Measurements from ENCODE around the gene RHBG. TPM values are rescaled to one million over a fixed set of nuclear protein-coding genes. Genes with fewer than 3 reads are reported as not detected.
A peak's percentile ranks its signal among the peaks of the same experiment; 100 is the strongest.

RHBG gene
- total and polyA plus RNA-seq, 2 donors from 2014 or later: 4.2 to 61.9 TPM

DNA sequence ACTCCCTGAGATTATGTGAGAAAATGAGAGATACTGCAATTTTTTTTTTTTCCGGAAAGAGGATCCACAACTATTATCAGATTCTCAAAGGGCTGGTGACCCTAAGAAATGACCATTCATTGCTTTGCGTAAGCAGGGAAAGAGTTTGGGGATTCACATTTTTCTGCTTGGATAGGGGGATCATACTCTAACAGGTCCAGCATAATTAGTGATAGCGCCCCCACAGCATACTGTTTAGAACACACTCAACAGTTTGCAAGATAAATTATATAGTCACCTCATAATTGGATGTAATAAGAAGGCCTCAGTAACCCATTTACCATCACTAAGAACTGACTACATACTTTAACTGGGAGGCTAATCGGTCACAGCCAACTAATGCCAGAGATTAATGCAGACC is 32.8 kb upstream of the RHBG start:
- peaks cover 3 to 28% (median 13%) of the 10 kb centered on the region in 3 donors for H3K36me3 ChIP-seq (ENCODE audit: control insufficient read depth in 2 of 3, insufficient read depth in 3 of 3, low read length in 3 of 3)
- FAIRE-seq (no peak), DNase-seq (no peak)
- peak overlapping the region in 2 of 3 donors; percentile 36 to 84 for H3K4me3 ChIP-seq (ENCODE audit: low read length in 3 of 3)
- H3K9ac ChIP-seq (ENCODE audit: low read length in 3 of 3): peak overlapping the region in 1 of 3 donors; percentile 62
- intact Hi-C loops (cut with DNase I): no loop called here
- no peaks in the 10 kb centered on the region for H3K27me3 ChIP-seq (ENCODE audit: control insufficient read depth, insufficient read depth, low read length)
- H3K4me1 ChIP-seq (ENCODE audit: control insufficient read depth in 2 of 3, insufficient read depth in 2 of 3, low read depth in 1 of 3, low read length in 3 of 3): peaks cover 0 to 11% (median 6%) of the 10 kb centered on the region in 3 donors
- no peak overlapping the region for H3K27ac ChIP-seq (ENCODE audit: low read depth in 2 of 2, low read length in 2 of 2)
- H3K9me3 ChIP-seq (ENCODE audit: control insufficient read depth in 2 of 3, insufficient read depth in 1 of 3, low read length in 3 of 3): no peaks in the 10 kb centered on the region
- TF ChIP-seq, protein P1, sequence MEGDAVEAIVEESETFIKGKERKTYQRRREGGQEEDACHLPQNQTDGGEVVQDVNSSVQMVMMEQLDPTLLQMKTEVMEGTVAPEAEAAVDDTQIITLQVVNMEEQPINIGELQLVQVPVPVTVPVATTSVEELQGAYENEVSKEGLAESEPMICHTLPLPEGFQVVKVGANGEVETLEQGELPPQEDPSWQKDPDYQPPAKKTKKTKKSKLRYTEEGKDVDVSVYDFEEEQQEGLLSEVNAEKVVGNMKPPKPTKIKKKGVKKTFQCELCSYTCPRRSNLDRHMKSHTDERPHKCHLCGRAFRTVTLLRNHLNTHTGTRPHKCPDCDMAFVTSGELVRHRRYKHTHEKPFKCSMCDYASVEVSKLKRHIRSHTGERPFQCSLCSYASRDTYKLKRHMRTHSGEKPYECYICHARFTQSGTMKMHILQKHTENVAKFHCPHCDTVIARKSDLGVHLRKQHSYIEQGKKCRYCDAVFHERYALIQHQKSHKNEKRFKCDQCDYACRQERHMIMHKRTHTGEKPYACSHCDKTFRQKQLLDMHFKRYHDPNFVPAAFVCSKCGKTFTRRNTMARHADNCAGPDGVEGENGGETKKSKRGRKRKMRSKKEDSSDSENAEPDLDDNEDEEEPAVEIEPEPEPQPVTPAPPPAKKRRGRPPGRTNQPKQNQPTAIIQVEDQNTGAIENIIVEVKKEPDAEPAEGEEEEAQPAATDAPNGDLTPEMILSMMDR (IDR thresholded peaks at IDR 0.05; ENCODE audit: borderline replicate concordance, extremely low read depth, insufficient read depth): no peak

DNA sequence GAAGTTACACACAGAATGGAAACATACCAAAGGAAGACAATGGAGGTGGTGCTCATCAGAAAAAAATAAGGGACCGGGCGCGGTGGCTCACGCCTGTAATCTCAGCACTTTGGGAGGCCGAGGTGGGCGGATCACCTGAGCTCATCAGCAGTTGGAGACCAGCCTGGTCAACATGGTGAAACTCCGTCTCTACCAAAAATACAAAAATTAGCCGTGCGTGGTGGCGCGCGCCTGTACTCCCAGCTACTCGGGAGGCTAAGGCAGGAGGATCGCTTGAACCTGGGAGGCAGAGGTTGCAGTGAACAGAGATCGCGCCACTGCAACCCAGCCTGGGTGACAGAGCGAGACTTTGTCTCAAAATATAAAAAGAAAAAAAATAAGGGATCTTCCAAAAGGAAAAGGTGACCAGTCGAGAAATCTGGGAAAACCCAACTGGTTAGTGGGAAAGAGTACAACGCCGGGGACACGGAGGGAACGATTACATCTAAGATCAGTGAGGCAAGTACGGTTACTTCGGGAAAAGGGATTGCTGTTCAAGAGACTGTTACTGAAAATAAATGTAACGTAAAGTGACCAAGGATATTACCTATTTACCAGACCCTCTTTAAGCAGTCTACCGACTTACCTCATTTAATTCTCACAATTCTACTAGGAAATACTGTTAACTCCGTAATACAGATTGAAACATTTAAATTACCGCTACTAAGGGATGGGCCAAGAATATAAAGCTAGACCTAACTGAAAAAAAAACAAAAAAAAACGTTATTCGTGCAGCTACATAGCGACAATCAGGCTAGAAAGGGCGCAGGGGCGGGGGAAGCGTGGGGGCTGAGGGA is 31.7 kb upstream of the RHBG start:
- Histone ChIP-seq H3K4me1 (ENCODE audit: control insufficient read depth in 2 of 3, insufficient read depth in 2 of 3, low read depth in 1 of 3, low read length in 3 of 3) (peaks cover 0 to 11% (median 6%) of the 10 kb centered on the region in 3 donors), H3K36me3 (ENCODE audit: control insufficient read depth in 2 of 3, insufficient read depth in 3 of 3, low read length in 3 of 3) (peaks cover 3 to 28% (median 11%) of the 10 kb centered on the region in 3 donors), H3K9me3 (ENCODE audit: control insufficient read depth in 2 of 3, insufficient read depth in 1 of 3, low read length in 3 of 3) (no peaks in the 10 kb centered on the region), H3K27me3 (ENCODE audit: control insufficient read depth, insufficient read depth, low read length) (no peaks in the 10 kb centered on the region), H3K27ac (ENCODE audit: low read depth in 2 of 2, low read length in 2 of 2) (peak overlapping the region; percentile 82 to 85), H3K9ac (ENCODE audit: low read length in 3 of 3) (peak overlapping the region; percentile 41 to 90 (median 52)), H3K4me3 (ENCODE audit: low read length in 3 of 3) (peak overlapping the region; percentile 84 to 97 (median 92))
- no peak for DNase-seq
- FAIRE-seq: no peak
- TF ChIP-seq, protein P1 (IDR thresholded peaks at IDR 0.05; ENCODE audit: borderline replicate concordance, extremely low read depth, insufficient read depth): no peak
- intact Hi-C loops (cut with DNase I): no loop called here

DNA sequence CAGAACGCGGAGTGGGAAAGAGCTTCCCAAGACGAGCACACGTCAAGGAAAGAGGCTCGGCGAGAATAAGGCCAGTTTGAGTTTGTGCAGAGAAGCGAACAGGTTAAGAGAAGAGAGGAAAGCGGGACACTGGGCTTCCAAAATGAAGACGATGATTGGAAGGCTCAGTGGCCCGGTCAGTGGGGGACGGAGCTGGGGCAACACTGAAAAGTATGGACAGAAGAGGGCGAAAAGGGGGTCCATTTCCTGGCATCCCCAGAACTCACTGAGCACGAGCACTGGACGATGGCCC is 31.2 kb upstream of the RHBG start:
- Histone ChIP-seq H3K4me1 (ENCODE audit: control insufficient read depth in 2 of 3, insufficient read depth in 2 of 3, low read depth in 1 of 3, low read length in 3 of 3) (peaks cover 0 to 11% (median 6%) of the 10 kb centered on the region in 3 donors), H3K27ac (ENCODE audit: low read depth in 2 of 2, low read length in 2 of 2) (peak overlapping the region; percentile 82 to 85), H3K27me3 (ENCODE audit: control insufficient read depth, insufficient read depth, low read length) (no peaks in the 10 kb centered on the region), H3K9me3 (ENCODE audit: control insufficient read depth in 2 of 3, insufficient read depth in 1 of 3, low read length in 3 of 3) (no peaks in the 10 kb centered on the region), H3K9ac (ENCODE audit: low read length in 3 of 3) (peak overlapping the region; percentile 41 to 90 (median 52)), H3K36me3 (ENCODE audit: control insufficient read depth in 2 of 3, insufficient read depth in 3 of 3, low read length in 3 of 3) (peaks cover 0 to 24% (median 6%) of the 10 kb centered on the region in 3 donors), H3K4me3 (ENCODE audit: low read length in 3 of 3) (peak overlapping the region; percentile 84 to 97 (median 92))
- FAIRE-seq: no peak
- DNase-seq: no peak
- intact Hi-C loops (cut with DNase I): no loop called here
- TF ChIP-seq, protein P1 (IDR thresholded peaks at IDR 0.05; ENCODE audit: borderline replicate concordance, extremely low read depth, insufficient read depth): no peak

Data from kidney (tissue), 14 donors.